HG03378 (cell line): ENCODE results near the gene ZMIZ1.

Source experiments
- ATAC-seq: cut with Tn5 transposase; IDR thresholded peaks from one replicate; pipeline ENCODE4 v1.9.1; 2021; ENCODE audit warnings: mild to moderate bottlenecking, moderate library complexity; ENCODE audit not compliant: unreplicated experiment

The ZMIZ1 gene

GRCh38 chr10:79146611-79147130 is 77.9 kb downstream of the ZMIZ1 start:
- no peak for ATAC-seq

- ATAC-seq, result no peak
Measured at GRCh38 chr10:79147306-79147705, 78.5 kb downstream of the ZMIZ1 start.

GRCh38 chr10:79147796-79148451 is 79.2 kb downstream of the ZMIZ1 start:
- no peak for ATAC-seq

GRCh38 chr10:79148452-79149344 is 79.9 kb downstream of the ZMIZ1 start:
- no peak for ATAC-seq

GRCh38 chr10:79149345-79149661 is 80.5 kb downstream of the ZMIZ1 start:
- no peak for ATAC-seq

GRCh38 chr10:79149662-79150443 is 81.1 kb downstream of the ZMIZ1 start:
- no peak for ATAC-seq

DNA sequence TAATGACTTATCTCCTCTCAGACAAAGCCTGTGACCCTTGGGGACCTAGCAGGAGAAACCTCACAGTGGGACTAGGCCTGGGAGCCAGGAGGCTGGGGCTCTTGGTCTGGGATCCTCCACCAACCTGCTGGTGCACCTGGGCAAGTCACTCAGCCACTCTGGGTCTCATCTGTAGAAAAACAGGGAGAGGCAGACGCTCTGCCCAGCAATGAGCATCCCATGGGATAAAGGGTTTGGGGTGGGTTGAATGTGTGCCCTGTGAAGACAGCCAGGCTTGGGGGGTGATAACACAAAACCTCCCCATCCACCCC is 81.6 kb downstream of the ZMIZ1 start:
- ATAC-seq, result no peak

- ATAC-seq, result no peak
Measured at GRCh38 chr10:79152423-79152817, 83.7 kb downstream of the ZMIZ1 start.

DNA sequence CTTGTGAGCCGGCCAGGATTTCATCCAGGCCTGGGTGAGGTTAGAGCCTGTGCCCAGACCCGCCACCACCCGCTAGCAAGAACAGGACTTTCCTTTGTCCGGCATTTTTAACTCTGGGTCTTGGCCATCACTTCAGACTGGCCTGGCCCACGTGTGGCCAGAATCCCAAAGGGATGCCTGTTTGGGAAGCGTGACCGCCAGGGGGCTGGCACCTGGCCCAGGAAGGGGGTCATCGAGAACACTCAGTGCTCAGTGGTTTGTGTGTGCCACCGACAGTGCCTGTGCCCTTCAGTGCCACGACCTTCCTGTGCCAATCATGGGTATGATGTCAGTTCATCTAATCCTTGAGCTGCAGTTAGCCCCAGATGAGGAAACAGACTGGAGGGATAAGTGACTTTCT is 85.0 kb downstream of the ZMIZ1 start:
- ATAC-seq, result no peak

GRCh38 chr10:79155301-79156081 is 86.7 kb downstream of the ZMIZ1 start:
- no peak for ATAC-seq

DNA sequence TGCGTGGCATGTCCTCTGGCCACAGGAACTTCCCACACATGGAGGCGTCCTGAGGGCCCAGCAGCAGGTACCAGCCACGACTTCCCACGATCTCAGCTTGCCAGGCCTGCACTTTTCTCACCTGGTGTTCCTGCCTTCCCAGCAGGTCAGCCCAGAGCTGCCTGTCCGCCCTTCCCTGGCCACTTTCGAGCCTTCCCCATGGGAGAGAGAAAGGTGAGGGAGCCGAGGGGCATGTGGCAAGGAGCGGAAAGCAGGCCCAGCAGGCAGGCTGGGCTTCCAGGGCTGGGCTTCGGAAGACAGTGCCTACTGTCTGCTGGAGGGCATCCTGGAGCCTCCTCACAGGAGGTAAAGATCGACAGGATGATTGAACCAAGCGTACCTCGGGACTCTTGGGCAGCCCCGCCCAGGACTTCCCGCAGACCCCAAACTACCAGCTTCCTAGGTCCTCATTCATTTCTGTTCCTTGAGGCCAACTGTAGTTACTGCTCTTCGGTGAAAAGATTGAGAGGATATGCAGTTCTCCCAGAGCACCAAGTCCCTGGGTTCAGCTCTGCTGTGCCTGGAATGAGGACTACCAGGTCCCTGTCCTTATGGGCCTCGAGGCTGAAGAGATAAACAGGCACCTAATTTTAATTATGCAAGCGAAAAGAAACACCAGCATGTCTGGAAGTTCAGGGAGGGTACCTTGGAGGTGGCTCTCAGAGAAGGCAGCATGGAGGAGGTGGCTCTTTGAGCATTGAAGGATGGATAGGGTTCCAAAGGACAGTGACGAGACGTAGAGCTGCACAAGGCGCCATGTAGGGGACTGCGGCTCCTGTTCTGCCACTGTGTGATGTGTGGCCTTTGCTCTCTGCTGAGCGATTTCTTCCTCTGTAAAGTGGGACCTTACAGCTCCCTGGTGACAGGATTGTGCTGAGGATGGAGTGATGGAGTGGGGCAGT is 87.8 kb downstream of the ZMIZ1 start:
- no peak for ATAC-seq

DNA sequence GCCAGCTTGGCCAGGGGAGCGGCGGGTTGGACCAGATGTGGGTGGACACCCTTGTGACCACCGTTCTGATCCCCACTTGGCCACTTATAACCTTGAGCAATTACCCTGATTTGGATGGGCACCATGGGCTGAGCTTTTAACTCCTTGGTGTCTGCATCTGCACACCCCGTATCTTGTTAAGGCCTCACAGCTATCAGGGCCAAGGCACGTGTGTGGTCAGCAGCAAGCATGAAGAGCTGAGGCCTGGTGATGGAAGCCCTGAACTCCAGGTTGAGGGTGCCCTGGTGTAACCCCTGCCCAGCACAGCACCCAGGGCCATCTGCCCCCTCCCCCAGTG is 89.2 kb downstream of the ZMIZ1 start:
- no peak for ATAC-seq

GRCh38 chr10:79158402-79159097 is 89.8 kb downstream of the ZMIZ1 start:
- ATAC-seq, result no peak

- no peak for ATAC-seq
Measured at GRCh38 chr10:79159141-79159651, 90.4 kb downstream of the ZMIZ1 start.

DNA sequence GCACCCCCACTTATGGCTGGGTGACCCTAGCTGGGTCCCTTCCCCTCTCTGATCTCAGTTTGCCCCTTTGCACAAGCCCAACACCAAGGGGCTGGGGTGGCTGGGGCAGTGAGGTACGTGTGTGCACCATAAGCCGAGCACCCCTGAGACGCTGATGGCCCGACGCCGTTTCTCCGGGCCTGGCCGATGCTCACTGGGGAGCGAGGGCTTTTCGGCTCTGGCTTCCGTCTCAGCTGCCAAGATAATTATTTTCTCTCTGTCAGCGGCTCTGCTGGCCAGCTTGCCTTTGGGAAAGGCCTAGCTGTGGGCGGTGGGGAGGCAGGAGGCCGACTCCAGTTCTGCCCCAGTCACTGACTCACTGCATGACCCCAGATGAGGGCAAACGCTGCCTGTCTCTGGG is 91.0 kb downstream of the ZMIZ1 start:
- ATAC-seq, result no peak

DNA sequence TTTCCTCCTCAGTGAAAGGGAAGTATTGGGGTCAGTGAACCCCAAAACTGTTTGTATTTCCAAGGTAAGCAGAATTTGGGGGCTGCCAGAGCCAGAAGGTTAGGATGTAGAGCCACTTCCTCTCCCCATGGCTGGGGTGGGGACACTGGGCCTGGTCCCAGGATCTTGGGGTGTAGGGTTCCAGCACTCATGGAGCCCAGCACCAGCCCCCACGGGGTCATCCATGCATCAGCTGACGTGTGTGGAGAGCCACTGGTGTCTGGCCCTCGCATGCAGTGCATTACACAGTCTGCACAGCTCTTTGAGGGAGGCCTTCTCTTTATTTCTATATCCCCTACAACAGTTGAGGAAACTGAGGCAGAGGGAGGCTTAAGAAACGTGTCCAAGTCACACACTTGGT is 91.4 kb downstream of the ZMIZ1 start:
- no peak for ATAC-seq

DNA sequence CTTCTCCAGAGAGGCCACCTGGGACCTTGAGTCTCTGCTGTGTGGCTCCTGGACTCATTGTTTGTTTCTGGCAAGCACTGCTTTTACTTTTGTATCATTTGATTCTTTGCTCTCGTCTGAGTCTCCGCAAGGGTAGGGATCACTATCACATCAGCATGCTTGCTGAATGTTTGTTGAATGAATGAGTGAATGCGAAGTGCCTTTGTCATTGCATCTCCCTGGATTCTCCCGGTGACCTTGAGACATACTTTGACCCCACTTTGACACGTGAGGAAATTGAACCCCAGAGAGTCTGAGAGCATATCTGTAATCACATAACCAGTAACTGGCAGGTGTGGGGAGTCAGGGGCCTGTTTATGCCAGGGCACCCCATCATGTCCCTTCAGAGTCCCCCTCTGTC is 92.8 kb downstream of the ZMIZ1 start:
- no peak for ATAC-seq

DNA sequence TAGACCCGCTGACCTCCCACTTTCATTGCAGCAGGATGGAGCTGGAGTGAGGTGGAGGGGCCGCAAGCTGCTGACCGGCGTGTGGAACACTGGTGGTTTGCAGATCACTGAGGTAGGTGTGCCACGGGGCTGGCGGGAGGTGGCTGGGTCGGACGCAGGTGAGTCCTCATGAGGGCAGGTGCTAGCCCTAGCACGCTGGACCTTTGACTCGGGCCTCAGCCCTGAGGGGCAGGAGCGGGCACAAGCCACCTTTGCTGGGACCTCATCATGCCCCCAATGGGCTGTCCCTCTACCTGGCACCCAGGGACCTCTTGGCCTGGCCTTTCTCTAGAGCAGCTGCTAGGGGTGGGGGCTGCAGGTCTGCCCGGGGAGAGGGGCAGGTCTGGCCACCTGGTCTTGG is 93.3 kb downstream of the ZMIZ1 start:
- ATAC-seq, result no peak
